HG03432 (cell line): ENCODE measurements around the gene GOSR1.
"Not testable (repeated sequence)": the region's sequence is repeated elsewhere in the genome, so short reads cannot be mapped to it uniquely, and the experiment has no call there.

ENCODE experiments used
- ATAC-seq: cut with Tn5 transposase; IDR thresholded peaks from one replicate; pipeline ENCODE4 v1.9.1; 2021; ENCODE audit warnings: mild to moderate bottlenecking, moderate library complexity; ENCODE audit not compliant: unreplicated experiment

GOSR1 gene

DNA sequence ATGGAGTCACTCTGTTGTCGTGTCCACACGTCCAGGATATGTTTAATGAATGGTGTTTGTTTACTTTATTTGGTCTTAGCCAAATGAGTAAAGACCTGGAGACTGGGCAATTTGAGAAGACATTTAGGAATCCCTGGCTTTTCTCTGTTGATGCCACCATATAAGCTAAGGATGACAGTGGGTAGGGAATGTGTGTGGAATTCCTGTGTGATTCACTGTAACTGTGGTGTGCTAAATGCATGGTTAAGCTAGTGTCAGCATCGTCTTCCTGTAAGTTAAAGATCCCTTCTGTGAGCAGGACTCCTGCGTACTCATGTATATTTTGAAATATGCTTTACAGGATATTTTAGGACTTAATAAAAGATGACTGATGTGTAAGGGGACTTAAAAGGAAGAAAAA, 26.4 kb downstream of the GOSR1 start:
- no peak for ATAC-seq

DNA sequence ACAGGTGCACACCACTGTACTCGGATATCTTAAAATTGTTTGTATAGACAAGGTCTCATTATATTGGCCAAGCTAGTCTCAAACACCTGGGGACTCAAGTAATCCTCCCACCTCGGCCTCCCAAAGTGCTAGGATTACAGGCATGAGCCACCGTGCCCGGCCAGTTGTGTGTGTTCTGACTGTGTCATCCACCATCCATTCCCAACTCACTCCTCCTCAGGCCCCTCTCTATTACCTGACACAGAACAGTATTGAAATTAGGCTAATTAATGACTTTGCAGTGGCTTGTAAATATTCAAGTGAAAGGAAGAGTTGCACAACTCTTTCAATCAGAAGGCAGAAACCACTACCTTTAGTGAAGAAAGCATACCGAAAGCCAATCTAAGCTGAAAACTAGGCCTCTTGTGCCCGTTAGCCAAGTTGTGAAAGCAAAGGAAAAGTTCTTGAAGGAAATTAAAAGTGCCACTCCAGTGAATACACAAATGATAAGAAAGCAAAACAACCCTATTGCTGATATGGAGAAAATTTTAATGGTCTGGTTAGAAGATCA, 28.7 kb downstream of the GOSR1 start:
- no peak for ATAC-seq

DNA sequence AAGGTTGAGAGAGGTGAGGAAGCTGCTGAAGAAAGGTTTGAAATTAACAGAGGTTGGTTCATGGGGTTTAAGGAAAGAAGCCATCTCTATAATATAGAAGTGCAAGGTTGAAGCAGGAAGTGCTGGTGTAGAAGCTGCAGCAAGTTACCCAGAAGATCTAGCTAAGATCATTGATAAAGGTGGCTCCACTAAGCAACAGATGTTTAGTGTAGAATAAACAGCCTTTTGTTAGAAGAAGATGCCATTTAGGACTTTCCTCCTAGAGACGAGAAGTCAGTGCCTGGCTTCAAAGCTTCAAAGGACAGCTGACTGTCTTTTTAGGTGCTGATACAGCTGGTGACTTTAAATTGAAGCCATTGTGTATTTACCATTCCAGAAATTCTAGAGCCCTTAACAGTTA, 29.3 kb downstream of the GOSR1 start:
- ATAC-seq, result no peak

DNA sequence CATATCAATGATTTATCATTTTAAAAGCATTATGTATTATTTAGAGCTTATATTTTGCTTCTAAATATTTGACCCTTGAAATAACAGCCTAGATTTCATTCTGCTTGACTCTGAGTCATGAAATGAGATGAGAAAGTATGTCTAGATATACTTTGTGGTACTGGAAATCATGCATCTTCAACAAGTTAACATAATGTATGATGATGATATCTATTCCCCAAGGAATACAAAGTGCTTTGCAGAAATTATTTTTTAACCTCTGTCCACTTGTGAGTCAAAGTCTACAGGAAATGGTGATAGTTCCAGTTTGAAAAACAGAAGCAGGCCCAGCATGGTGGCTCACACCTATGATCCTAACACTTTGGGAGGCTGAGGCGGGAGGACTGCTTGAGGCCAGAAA, 36.1 kb downstream of the GOSR1 start:
- ATAC-seq, result no peak

DNA sequence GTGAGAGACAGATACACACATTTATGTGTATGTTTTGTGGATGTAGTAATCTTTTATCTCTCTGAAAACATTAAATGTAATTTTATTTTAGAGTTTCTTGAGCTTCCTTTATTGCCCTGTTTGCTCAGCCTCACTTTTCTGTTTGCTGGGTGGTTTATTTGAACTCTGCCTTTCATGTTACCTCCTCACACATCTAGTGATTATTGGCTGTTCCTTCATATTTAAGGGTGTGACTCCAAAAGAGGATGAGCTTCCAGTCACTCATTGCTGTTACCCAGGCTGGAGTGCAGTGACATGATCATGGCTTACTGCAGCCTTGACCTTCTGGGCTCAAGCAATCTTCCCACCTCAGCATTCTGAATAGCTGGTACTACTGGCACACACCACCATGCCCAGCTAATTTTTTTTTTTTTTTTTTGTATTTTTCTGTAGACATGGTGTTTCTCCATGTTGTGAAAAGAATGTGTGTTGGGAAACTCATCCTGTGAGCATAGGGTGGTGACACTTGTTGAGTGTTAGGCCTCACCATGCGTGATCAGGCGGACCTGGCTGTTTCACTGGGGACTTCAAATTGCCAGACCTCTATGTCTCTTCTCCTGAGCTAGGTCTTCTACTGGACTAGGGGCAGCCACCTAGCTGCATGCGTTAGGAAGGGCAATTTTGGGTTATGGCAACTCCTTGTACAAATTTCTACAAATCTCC, 37.8 kb downstream of the GOSR1 start:
- no peak for ATAC-seq

DNA sequence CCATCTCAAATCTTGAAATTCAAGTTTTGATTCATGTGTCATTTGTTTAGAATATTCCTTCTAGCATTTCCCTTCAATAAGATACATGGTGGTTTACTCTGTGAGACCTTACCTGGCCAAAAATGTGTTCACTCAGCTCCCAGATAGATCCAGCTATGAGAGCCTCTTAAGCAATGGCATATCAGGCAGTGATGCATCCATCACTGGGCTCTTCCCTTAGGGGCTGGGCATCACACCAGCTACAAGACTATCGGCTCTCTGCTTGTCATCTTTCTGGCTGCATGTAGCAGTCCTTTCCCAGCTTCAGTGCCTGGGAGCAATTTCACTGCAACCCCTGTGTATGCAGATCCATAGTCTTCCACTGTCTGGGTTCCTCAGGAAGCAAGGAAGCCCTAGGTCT, 40.6 kb downstream of the GOSR1 start:
- no peak for ATAC-seq

DNA sequence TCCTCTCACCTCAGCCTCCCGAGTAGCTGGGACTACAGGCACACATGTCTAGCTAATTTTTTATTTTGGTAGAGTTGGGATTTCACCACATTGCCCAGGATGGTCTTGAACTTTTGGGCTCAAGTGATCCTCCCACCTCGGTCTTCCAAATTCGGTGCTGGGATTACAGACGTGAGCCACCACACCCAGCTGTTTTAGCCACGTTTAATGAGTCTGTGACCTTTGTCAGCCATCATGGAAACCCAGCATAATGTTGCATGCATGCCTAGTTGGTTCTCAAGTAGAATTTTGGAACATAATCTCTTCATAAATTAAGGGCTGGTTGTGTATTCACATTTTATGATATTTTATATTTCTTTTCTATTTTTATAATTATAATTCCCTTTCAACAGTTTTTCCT, 42.0 kb downstream of the GOSR1 start:
- ATAC-seq, result no peak

DNA sequence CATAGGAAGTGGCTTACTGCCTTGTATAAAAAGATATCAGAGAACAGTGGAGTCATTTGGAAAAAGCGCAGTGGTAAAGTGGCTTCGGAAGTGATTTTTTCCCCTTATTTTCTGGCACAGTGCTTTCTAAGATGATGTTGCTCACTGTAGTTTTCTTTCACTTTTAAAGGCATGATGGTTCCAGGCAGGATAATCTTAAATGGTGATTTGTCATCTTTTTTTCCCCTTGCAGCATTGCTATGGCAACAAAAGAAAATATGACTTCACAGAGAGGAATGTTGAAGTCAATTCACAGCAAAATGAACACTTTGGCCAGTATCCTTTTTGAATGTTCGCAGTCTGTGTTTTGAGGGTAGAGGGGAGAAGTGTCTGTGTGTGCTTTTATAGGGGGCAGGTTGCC, 42.5 kb downstream of the GOSR1 start:
- no peak for ATAC-seq

DNA sequence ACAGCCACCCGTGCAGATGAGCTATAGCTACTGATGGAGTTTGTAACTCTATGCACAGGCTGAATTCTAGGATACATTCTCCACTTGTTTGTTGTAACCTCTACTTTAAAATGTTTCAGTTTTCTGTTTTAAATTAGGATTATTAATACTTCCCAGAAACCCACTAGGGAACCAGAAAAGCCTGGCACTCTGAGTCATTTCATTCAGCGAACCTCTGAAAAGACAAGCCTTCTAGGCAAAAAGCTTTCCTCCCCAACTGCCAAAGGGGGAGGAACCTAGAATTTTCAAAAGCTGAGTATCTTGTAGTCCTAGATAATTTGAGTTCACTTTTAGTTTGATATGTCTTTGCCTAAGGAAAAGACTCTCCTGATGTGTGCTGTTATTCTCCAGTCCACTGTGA, 43.2 kb downstream of the GOSR1 start:
- no peak for ATAC-seq

DNA sequence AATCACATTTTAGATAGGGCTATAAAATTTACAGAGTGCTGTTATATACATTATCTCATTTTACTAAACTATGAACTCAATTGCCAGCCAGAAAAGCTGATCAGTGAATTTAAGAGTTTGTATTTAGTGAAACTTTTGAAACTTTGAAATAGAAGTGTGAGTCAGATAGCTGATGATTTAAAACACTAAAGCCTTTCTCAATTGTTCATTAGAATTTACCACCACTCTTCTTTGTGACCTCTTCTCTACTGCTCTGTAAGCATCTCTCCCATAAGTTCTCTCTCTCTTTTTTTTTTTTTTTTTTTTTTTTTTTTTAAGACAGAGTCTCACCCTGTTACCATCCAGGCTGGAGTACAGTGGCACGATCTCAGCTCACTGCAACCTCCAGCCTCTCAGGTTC, 43.7 kb downstream of the GOSR1 start:
- ATAC-seq, result no peak

DNA sequence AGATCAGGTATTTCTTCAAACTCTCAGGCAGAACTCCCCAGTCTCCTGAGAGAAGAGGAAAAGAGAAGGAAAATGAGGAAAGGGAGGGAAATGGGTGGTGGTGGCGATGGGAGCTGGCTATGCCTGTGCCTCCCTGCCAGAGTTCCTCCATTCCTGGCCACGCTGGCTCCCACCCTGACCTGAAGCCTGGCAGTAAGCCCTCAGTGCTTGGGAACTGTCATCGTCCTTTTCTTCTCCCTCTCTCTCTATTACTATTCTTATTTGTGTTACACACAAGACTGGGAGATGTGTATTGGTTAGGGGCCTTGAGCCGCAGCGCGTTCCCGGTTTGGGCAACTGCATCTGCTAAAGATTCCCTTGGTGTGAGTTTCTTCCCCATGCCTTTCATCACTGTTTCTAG, 44.6 kb downstream of the GOSR1 start:
- ATAC-seq, result no peak

DNA sequence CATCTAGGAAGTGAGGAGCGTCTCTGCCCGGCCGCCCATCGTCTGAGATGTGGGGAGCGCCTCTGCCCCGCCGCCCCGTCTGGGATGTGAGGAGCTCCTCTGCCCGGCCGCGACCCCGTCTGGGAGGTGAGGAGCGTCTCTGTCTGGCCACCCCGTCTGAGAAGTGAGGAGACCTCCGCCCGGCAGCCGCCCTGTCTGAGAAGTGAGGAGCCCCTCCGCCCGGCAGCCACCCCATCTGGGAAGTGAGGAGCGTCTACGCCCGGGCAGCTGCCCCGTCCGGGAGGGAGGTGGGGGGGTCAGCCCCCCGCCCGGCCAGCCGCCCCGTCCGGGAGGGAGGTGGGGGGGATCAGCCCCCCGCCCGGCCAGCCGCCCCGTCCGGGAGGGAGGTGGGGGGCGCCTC, 46.0 kb downstream of the GOSR1 start:
- not testable (repeated sequence) for ATAC-seq

DNA sequence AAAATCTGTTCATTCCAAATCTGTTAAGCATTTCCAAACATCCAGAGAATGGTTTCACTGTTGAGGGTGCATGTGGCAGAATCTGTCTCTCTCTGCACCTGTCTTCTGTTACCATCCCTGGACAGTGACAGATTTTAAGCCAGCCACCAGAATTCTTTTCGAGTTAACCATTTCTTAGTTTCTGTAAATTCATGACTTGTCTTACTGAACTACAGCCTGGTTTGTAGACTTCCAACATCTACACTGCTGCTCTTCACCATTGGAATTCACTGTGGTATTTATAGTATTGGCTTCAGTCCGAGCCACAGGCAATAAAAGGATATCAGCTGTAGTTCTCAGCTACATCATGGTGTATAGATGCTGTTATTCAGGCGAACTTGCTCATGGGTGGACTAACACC, 47.6 kb downstream of the GOSR1 start:
- no peak for ATAC-seq

DNA sequence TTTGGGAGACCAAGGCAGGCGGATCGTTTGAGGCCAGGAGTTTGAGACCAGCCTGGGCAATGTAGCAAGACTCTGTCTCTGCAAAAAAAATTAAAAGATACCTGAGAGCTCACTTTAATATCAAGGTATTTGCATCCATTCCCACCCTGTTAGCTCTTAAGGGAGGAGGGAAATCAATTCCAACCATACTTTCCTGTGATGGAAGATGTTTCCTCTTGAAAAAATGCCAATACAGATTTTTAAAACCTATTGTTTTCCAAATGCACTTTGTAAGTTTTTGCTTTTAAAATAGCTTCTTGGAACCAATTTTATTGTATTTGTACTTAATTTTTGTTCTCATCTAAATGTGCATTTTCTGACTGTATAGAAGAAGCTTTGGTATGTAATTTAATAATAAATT, 49.2 kb downstream of the GOSR1 start:
- no peak for ATAC-seq

DNA sequence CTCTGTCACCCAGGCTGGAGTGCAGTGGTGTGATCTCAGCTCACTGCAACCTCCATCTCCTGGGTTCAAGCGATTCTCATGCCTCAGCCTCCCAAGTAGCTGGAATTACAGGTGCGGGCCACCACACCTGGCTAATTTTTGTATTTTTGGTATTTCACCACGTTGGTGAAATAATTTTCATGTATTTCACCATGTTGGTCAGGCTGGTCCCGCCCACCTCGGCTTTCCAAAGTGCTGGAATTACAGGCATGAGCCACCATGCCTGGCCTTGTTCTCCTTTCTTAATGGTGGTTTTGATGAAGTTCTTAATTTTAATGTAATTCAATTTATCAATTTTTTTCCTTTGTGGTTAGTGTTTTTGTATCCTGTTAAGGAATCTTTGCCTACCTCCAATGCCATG, 51.5 kb downstream of the GOSR1 start:
- ATAC-seq, result not testable (repeated sequence)

DNA sequence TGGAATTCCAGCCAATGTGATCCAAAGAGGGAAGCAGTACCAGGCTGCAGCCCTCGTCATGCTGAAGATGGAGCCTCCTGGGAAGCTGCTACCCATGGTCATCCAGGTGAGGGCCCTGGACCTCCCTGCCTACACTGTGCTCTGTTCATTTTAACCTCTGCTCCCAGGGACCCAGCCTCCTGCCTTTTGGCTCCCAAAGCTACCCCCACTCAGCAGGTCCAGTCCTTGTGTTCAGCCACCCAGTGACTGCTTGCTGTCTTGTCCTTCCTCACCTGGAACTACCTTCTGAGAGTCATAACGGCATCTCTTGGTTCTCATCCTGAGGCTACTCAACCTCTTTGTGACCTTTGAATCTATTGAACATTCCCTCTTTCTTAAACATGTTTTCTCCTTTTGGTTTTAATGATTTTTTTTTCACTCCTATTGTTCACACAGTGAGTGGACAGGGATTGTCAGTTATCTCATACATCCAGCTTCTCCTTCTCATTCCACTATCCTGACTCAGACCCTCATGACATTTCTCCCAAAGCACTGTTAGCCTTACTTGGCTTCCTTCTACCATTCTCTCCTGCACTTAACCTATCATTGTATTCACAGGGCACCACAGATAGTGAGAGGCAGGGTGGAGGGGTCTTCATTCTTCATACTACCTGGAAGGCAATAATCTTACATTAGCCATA, 53.3 kb downstream of the GOSR1 start:
- ATAC-seq, result no peak

DNA sequence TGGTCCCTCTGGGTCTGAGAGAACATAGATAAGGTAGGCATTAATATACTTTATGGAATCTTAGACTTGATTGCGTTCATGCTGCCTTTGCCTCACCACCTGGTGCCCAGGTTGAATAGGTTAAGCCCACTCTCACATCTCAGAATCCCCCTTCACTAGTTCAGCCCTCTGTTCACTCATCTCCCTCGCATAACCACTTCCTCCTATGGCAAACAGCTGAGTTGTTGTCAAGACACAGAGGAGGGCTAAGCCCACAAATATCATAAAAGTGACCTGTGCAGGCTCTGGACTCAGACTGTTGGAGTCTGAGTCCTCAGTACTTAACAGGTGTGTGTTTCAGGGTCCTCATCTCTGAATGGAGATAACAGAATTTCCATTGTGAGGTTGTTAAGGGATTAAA, 55.7 kb downstream of the GOSR1 start:
- no peak for ATAC-seq

DNA sequence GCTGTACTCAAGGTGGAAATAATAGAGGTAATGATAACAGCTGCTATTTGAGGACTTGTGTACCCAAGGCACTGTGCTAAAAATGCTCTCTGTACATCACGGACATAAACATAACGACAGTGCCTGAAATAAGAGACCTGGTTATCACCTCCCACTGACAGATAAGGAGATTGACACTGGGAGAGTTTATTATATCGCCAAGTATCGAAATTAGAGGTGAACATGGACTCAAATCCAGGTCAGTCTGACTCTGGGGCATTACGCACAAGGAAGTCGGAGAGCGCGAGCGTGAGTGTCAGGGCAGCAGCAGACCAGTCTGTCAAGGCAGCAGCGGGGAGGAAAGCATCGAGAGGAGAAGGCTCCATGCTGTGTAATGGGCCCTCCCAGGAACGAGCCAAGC, 57.1 kb downstream of the GOSR1 start:
- no peak for ATAC-seq

DNA sequence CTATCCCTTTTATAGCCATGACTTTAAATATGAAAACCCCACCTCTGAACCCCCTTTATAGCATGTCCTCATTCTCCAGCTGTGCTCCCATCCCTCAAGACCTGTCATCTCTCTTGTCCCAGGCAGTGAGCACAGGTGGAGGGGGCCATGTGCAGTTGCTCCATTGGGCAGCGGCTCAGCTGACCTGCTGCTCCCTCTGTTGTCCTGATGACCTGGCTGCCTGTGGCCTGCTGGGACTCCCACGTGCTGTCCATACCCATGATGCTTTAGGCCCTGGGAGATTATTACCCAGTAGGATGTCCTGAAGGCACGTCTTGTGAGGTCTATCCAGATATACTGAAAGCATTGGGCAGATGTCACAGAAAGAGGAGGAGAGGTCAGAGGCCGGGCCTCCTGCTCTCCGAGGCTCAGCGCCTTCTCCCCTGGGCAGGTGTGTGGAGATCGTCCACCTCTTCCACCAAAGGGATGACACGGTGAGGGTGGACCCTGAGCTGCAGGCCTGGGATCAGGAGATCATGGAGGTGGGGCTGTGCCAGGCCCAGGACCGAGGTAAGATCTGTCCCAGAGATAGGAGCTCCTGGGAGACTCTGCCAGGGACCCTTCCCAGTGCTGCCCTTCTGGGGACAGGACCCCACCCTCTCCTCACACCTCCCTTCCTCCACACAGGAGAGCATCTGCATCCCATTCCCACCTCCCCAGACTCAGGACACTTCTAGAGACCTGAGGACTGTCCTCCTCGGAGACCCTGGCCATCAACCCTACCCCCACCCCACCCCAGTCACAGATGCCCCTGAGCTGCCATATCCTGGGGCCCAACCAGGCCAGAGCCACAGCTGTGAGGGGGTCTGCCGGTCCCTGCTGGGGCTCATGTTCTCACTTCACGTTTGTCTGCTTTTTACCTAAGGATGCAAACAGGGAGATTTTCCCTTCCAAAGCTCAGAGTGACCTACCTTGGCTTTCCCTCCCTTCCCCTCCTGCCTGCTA, 58.0 kb downstream of the GOSR1 start:
- ATAC-seq, result no peak

DNA sequence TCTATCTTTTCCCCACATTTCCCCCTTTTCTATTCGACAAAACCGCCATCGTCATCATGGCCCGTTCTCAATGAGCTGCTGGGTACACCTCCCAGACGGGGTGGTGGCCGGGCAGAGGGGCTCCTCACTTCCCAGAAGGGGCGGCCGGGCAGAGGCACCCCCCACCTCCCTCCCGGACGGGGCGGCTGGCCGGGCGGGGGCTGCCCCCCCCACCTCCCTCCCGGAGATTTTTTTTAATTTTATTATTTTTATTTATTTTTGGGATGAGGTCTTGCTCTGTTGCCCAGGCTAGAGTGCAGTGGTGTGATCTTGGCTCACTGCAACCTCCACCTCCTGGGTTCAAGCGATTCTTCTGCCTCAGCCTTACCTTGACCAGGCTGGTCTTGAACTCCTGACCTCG, 59.6 kb downstream of the GOSR1 start:
- not testable (repeated sequence) for ATAC-seq

DNA sequence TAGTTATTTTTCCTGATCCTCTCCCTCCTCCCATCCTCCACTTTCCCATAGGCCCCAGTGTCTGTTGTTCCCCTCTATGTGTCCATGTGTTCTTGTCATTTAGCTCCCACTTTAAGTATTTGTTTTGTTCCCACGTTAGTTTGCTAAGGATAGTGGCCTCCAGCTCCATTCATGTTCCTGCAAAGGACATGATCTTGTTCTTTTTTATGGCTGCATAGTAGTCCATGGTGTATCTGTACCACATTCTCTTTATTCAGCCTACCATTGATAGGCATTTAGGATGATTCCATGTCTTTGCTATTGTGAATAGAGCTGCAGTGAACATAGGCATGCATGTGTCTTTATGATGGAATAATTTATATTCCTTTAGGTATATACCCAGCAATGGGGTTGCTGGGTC, 60.5 kb downstream of the GOSR1 start:
- ATAC-seq, result not testable (repeated sequence)
